Naive B cell (primary cell): ENCODE results near the gene ANKRD30A. TPM values are rescaled to one million over a fixed set of nuclear protein-coding genes. Genes with fewer than 3 reads are reported as not detected.
"Not testable (repeated sequence)": the region's sequence is repeated elsewhere in the genome, so short reads cannot be mapped to it uniquely, and the experiment has no call there.

Experiments used
- ATAC-seq, 2 donors: fragments of 150-1000 bp; cut with Tn5 transposase; 2 replicates each; pipeline ENCODE4 v1.10.0; 2021; ENCODE audit warnings: low read depth in 2 of 2, mild to moderate bottlenecking in 2 of 2, moderate library complexity in 2 of 2
- DNase-seq: peaks from one replicate; pipeline ENCODE4 v3.0.0; 2022
- H3K27ac Mint-ChIP-seq, 6 donors: one replicate each; pipeline ENCODE4 v1.8.0; 2020 to 2022; ENCODE audit warnings: mild to moderate bottlenecking in 6 of 6, mixed read lengths in 6 of 6, moderate library complexity in 5 of 6, inconsistent platforms in 2 of 6
- H3K27me3 Mint-ChIP-seq, 3 donors: one replicate each; pipeline ENCODE4 v1.8.0; 2021 to 2022; ENCODE audit warnings: mixed read lengths in 3 of 3, mild to moderate bottlenecking in 1 of 3
- H3K36me3 Mint-ChIP-seq, 2 donors: one replicate each; pipeline ENCODE4 v1.8.0; 2020 to 2022; ENCODE audit warnings: mixed read lengths in 2 of 2, inconsistent platforms in 1 of 2, mild to moderate bottlenecking in 1 of 2
- H3K4me1 Mint-ChIP-seq, 3 donors: one replicate each; pipeline ENCODE4 v1.8.0; 2020 to 2022; ENCODE audit warnings: mixed read lengths in 3 of 3, inconsistent platforms in 1 of 3, mild to moderate bottlenecking in 1 of 3, moderate library complexity in 1 of 3
- H3K4me3 Mint-ChIP-seq, 8 donors: one replicate each; pipeline ENCODE4 v1.8.0; 2020 to 2022; ENCODE audit warnings: mild to moderate bottlenecking in 8 of 8, mixed read lengths in 8 of 8, moderate library complexity in 8 of 8, inconsistent platforms in 2 of 8
- H3K9me3 Mint-ChIP-seq, 7 donors: one replicate each; pipeline ENCODE4 v1.8.0; 2020 to 2022; ENCODE audit warnings: mixed read lengths in 7 of 7, mild to moderate bottlenecking in 5 of 7, inconsistent platforms in 2 of 7, moderate library complexity in 1 of 7
- polyA plus RNA-seq, 6 donors: library from polyadenylated mRNA; unstranded; fragments of 300-500 nt; fragmentation: Illumina TruSeq; gene quantifications; one replicate each; pipeline ENCODE4 v1.2.3, GENCODE V29; 2021; ENCODE audit warnings: low read depth in 6 of 6

ANKRD30A gene
- polyA plus RNA-seq, 6 donors from 2014 or later, result not detected

DNA sequence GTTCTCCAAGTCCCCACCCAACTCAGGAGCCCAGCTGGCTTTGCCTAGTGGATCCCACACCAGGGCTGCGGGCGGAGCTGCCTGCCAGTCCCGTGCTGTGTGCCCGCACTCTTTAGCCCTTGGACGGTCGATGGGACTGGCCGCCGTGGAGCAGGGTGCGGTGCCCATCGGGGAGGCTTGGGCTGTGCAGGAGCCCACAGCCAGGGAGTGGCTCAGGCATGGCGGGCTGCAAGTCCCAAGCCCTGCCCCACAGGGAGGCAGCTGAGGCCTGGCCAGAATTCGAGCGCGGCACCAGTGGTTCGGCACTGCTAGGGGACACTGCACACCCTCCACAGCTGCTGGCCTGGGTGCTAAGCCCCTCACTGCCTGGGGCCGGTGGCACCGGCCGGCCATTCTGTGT, 159.7 kb downstream of the ANKRD30A start:
- DNase-seq (no peak), ATAC-seq (no peak)
- no peaks in the 10 kb centered on the region for H3K36me3 Mint-ChIP-seq
- no peak overlapping the region for H3K4me3 Mint-ChIP-seq
- H3K9me3 Mint-ChIP-seq, result peaks cover 6 to 30% (median 17%) of the 10 kb centered on the region in 7 donors
- H3K27me3 Mint-ChIP-seq, result no peaks in the 10 kb centered on the region
- H3K27ac Mint-ChIP-seq, result no peak overlapping the region
- H3K4me1 Mint-ChIP-seq, result no peaks in the 10 kb centered on the region

DNA sequence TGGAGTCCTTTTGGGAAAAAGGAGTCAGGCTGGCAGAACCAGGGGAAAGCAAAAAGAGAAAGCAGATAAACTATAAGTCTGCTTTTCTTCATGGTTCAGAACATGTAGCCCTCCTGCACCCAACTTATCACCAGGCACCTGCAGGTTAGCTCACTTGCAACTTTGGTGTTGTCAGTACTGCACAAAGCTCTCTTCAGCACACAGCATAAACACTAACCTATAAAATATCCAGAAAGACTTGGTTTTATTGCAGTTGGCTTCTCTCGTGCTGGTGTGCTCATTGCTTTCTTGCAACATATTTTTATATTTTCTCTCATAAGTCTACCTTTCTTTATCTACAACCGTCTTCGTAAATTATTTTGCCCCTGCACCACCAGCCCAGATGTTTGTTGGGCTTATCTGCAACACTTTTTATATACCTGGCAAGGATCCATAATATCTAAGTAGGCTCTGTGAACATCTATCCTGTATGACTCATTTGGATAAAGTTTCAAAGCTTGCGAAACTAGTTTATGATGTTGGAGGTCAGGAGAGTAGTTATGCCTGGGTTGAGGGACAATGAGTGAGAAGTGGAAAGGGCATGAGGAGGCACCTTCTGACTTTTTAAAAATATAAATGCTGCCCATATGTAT, 164.6 kb downstream of the ANKRD30A start:
- H3K4me3 Mint-ChIP-seq, result no peak overlapping the region
- H3K27me3 Mint-ChIP-seq, result no peaks in the 10 kb centered on the region
- H3K9me3 Mint-ChIP-seq, result peaks cover 9 to 31% (median 21%) of the 10 kb centered on the region in 7 donors
- H3K36me3 Mint-ChIP-seq, result no peaks in the 10 kb centered on the region
- no peak overlapping the region for H3K27ac Mint-ChIP-seq
- DNase-seq, result no peak
- H3K4me1 Mint-ChIP-seq, result no peaks in the 10 kb centered on the region
- ATAC-seq, result no peak

DNA sequence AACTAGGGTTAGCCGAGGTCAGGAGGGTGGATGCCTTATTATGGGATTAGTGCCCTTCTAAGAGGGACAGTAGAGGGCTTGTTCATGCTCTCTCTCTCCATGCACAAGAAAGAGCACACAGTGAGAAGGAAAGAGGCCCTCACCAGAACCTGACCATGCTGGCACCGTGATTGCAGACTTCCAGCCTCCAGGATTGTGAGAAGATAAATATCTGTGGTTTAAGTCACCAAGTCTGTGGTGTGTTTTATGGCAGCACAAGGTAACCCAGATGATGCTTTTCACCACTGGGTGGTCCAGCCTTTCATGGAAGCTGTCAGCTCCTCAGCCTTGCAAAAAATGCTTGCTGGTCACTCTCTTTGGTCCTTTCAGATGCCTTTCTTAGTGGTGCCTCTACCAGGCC, 175.9 kb downstream of the ANKRD30A start:
- H3K4me1 Mint-ChIP-seq, result no peaks in the 10 kb centered on the region
- H3K9me3 Mint-ChIP-seq, result peaks cover 4 to 30% (median 15%) of the 10 kb centered on the region in 7 donors
- H3K27me3 Mint-ChIP-seq, result no peaks in the 10 kb centered on the region
- no peak overlapping the region for H3K27ac Mint-ChIP-seq
- no peak for ATAC-seq
- peaks cover 0 to 4% of the 10 kb centered on the region in 2 donors for H3K36me3 Mint-ChIP-seq
- H3K4me3 Mint-ChIP-seq, result no peak overlapping the region
- DNase-seq, result no peak

DNA sequence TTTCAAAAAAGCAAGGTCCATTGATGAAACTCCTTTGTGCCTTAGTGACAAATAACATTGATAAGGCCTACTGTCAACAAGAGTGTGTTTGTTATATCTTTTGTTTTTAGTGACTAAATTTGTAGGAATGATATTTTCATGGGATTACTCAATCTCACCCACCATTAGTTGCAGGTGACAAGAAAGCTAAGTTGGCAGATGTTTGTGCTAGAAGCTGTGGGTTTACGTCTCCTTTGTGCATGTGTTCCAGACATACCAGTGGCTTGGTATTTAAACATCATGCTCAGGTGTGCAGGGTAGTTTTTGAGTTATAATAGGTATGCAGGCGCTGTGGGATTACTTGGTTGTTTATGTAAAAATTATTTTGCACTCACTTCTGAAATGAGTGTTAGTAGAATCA, 178.6 kb downstream of the ANKRD30A start:
- Mint-ChIP-seq H3K27me3 (no peaks in the 10 kb centered on the region), H3K4me3 (no peak overlapping the region), H3K27ac (no peak overlapping the region), H3K9me3 (peaks cover 3 to 31% (median 9%) of the 10 kb centered on the region in 7 donors), H3K36me3 (no peaks in the 10 kb centered on the region), H3K4me1 (no peaks in the 10 kb centered on the region)
- ATAC-seq, result no peak
- no peak for DNase-seq

DNA sequence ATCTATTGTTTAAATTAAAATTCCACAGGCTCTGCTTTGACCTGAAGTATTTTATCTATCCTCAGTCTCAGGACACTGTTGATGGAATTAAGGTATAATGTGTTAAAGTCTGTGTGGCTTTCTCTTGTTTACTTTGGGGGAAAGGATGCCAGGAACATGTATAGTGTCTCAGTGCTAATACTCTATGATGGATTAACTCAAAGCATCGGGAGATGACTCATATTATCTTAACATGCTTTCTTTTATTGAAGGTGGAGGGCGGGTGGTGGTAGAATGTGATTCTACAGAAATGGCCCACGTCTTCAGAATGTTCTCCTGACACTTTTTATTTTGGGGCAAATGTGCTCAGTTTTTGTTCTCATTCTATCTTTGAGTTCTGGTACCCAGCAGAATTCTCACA, 189.0 kb downstream of the ANKRD30A start:
- no peak for ATAC-seq
- H3K27me3 Mint-ChIP-seq, result no peaks in the 10 kb centered on the region

DNA sequence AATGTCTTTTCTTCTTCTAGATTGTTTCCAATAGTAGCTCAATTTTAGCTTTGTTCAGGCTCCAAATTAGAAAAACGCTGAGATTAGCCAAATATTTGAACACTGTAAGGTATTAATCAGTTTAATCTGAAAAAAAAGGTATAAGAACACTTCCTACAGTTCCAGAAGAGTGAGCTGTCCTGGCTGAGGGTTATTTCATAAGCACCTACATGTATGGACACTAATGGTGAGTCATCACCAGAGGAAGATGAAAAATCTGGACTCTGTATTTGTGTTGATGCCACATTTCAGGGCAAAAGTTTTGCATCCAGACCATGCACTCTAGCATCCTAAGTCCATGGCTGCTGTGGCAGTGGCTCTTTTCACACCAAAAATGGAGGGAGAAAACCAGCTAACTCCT, 189.5 kb downstream of the ANKRD30A start:
- Mint-ChIP-seq H3K27ac (no peak overlapping the region), H3K36me3 (no peaks in the 10 kb centered on the region), H3K27me3 (no peaks in the 10 kb centered on the region), H3K9me3 (peaks cover 0 to 14% (median 7%) of the 10 kb centered on the region in 7 donors), H3K4me3 (no peak overlapping the region), H3K4me1 (no peaks in the 10 kb centered on the region)
- ATAC-seq (no peak), DNase-seq (no peak)

More for the DNA sequence above, 189.0 kb downstream of the ANKRD30A start:
- no peaks in the 10 kb centered on the region for H3K4me1 Mint-ChIP-seq
- no peak for DNase-seq
- H3K9me3 Mint-ChIP-seq, result peaks cover 0 to 11% (median 6%) of the 10 kb centered on the region in 7 donors
- no peaks in the 10 kb centered on the region for H3K36me3 Mint-ChIP-seq
- H3K27ac Mint-ChIP-seq, result no peak overlapping the region
- no peak overlapping the region for H3K4me3 Mint-ChIP-seq

DNA sequence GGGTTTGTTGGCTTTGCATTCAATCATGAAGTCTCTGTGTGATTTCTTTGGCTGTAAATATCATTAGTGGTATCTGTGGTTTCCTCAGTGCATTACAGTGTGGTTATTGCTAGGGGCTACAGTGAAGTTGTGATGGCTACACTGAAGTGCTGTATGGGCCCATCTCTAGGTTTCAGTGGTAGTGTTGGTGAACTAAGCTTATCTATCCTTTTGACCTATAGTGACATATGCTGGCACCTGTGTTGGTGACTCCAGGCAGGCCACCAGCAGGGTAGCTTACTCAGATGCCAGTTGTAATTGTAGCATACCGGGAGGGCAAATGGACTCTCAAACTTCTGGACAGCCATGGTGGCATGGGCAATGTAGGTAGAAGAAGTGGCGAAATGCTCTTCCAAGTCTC, 219.0 kb downstream of the ANKRD30A start:
- H3K9me3 Mint-ChIP-seq, result peaks cover 5 to 30% (median 7%) of the 10 kb centered on the region in 7 donors
- no peak for ATAC-seq
- DNase-seq, result no peak
- H3K4me1 Mint-ChIP-seq, result no peaks in the 10 kb centered on the region
- no peak overlapping the region for H3K27ac Mint-ChIP-seq
- no peaks in the 10 kb centered on the region for H3K27me3 Mint-ChIP-seq
- no peak overlapping the region for H3K4me3 Mint-ChIP-seq
- H3K36me3 Mint-ChIP-seq, result no peaks in the 10 kb centered on the region

DNA sequence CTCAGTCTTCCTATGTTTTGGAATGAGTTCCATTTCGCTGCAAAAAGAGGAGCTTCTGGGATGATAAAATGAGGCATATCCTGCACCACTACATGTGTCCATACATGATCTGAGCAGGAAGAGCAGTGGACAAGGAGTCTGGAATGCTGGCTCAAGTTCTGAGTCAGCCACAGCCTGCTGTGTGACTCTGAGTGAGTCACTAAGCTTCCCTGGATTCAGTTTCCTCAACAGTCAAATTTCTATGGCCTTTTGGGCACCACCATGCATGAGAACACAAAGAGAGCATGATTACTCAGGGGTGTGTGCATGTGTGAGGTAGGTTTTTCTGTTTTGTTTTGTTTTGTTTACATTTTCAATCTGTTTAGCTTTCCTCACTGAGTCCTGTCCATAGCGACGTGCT, 254.6 kb downstream of the ANKRD30A start:
- no peaks in the 10 kb centered on the region for H3K4me1 Mint-ChIP-seq
- no peaks in the 10 kb centered on the region for H3K27me3 Mint-ChIP-seq
- no peak for DNase-seq
- ATAC-seq, result no peak
- H3K4me3 Mint-ChIP-seq, result no peak overlapping the region
- no peak overlapping the region for H3K27ac Mint-ChIP-seq
- no peaks in the 10 kb centered on the region for H3K36me3 Mint-ChIP-seq
- peaks cover 13 to 25% (median 15%) of the 10 kb centered on the region in 7 donors for H3K9me3 Mint-ChIP-seq

DNA sequence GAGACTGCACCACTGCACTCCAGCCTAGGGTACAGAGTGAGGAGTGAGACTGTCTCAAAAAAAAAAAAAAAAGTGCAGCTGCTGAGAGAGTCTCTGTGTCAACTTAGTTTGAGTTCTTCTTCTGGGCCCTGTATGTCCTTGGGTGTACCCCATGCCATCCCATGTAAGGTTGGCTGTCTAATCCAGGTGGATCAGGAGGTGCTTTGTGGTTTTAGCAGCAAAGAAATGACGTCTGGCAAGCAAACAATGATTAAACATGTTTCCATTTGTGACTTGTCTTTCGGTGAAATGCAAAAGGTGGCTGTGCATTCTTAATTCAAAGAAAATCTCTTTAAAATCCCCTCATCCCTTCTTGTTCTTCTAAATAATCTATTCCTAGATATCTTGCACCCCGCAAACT, 255.9 kb downstream of the ANKRD30A start:
- no peaks in the 10 kb centered on the region for H3K36me3 Mint-ChIP-seq

DNA sequence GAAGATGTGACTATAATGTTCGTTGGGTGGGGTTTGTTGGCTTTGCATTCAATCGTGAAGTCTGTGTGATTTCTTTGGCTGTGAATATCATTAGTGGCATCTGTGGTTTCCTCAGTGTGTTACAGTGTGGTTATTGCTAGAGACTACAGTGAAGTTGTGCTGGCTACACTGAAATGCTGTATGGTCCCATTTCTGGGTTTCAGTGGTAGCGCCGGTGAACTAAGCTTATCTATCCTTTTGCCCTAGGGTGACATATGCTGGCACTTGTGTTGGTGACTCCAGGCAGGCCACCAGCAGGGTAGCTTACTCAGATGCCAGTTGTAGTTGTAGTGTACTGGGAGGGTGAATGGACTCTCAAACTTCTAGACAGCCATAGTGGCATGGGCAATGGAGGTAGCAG, 259.5 kb downstream of the ANKRD30A start:
- H3K9me3 Mint-ChIP-seq, result peaks cover 10 to 28% (median 19%) of the 10 kb centered on the region in 7 donors
- ATAC-seq (no peak), DNase-seq (no peak)
- H3K27ac Mint-ChIP-seq, result no peak overlapping the region
- H3K4me3 Mint-ChIP-seq, result no peak overlapping the region
- H3K27me3 Mint-ChIP-seq, result no peaks in the 10 kb centered on the region
- H3K4me1 Mint-ChIP-seq, result no peaks in the 10 kb centered on the region
- H3K36me3 Mint-ChIP-seq, result no peaks in the 10 kb centered on the region

More for the DNA sequence above, 255.9 kb downstream of the ANKRD30A start:
- Mint-ChIP-seq H3K4me3 (no peak overlapping the region), H3K27ac (no peak overlapping the region), H3K9me3 (peaks cover 11 to 27% (median 16%) of the 10 kb centered on the region in 7 donors), H3K27me3 (no peaks in the 10 kb centered on the region), H3K4me1 (no peaks in the 10 kb centered on the region)
- ATAC-seq (no peak), DNase-seq (no peak)

DNA sequence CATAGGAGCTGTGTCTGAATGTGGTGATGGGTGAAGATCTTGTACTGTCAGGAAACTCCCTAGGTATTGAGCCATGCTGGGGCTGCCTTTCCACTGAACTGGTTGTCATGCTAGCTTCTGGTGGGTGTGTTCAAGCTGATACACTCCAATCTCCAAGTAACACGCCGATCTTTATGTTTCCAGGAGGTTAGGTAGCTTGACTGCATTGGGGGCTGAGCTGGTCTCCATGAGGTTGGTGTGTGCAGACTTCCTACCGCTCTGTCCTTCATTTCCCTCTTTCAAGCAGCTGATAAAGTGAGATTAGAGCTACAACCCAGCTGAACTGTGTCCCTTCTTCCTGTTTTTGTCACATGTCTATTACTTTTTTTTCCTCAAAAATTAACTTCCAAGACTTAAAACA, 265.5 kb downstream of the ANKRD30A start:
- ATAC-seq (no peak), DNase-seq (no peak)
- Mint-ChIP-seq H3K27me3 (no peaks in the 10 kb centered on the region), H3K27ac (no peak overlapping the region), H3K36me3 (no peaks in the 10 kb centered on the region), H3K4me1 (no peaks in the 10 kb centered on the region), H3K9me3 (peaks cover 5 to 19% (median 14%) of the 10 kb centered on the region in 7 donors), H3K4me3 (no peak overlapping the region)

DNA sequence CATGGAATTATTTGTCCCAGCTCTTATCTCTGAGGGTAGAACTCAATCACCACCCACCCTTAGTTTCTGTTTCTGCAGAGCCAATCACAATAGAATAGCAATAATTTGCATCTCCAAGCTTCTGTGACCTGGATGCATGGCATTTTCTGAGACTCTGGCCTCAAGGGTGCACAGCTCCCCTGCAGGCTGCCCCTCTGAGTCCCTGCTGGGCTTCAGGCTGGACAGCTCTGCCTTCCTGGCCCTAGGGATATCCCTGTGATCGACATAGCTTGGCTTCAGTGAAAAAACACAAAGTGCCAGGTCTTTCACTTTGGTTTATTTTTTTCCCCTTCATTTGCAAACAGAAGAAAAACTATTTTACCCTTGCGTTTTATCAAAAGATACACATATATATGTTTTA, 275.4 kb downstream of the ANKRD30A start:
- peaks cover 2 to 35% (median 9%) of the 10 kb centered on the region in 7 donors for H3K9me3 Mint-ChIP-seq
- H3K4me1 Mint-ChIP-seq, DNase-seq, ATAC-seq, H3K4me3 Mint-ChIP-seq, H3K27me3 Mint-ChIP-seq, H3K27ac Mint-ChIP-seq, H3K36me3 Mint-ChIP-seq: not testable (repeated sequence)

DNA sequence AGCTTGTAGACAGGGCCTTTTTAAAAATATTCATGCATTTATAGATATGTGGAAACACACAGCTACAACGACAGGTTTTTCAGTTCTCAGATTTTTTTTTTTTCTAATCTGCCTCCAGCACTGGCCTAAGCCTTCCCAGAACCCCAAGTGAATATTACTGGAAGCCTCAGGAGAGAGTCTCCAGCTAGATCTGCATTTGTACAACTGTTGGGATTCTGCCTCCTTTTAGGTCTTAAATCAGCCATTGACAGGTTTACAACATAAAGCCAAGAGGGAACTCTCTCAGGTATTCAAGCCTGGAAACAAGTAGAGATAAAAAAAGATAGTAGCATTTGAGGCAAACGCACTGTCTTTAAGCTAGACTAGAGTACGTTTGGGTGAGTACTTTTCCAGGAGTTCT, 275.8 kb downstream of the ANKRD30A start:
- Mint-ChIP-seq H3K27ac (no peak overlapping the region), H3K4me1 (no peaks in the 10 kb centered on the region), H3K27me3 (no peaks in the 10 kb centered on the region), H3K9me3 (peaks cover 2 to 36% (median 8%) of the 10 kb centered on the region in 7 donors), H3K4me3 (no peak overlapping the region), H3K36me3 (no peaks in the 10 kb centered on the region)
- DNase-seq, result no peak
- no peak for ATAC-seq

DNA sequence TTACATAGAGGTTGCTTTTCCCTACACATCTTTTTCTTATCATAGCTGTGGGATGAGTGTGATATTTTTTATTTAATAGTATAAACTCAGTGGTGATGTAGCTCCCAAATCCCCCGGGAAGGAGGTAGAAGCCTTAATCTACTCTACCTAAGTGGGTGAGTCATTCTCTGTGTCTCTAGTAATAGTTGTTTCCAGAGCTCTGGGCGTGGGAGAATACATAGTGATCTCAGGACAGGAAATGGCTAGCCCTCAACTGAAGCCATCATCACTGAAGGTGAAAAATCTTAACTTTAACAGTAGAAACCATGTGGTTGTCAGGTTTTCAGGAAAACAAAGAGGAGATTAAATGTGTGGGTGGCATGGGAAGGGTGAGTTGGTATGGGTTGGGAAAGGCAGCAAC, 278.4 kb downstream of the ANKRD30A start:
- no peak for DNase-seq
- Mint-ChIP-seq H3K27ac (no peak overlapping the region), H3K27me3 (no peaks in the 10 kb centered on the region), H3K4me1 (no peaks in the 10 kb centered on the region), H3K9me3 (peaks cover 9 to 38% (median 13%) of the 10 kb centered on the region in 7 donors), H3K36me3 (no peaks in the 10 kb centered on the region), H3K4me3 (no peak overlapping the region)
- ATAC-seq, result no peak
